Small intestine (tissue), 16 donors: ENCODE measurements around the gene ERVFRD-1. TPM values are rescaled to one million over a fixed set of nuclear protein-coding genes. Genes with fewer than 3 reads are reported as not detected.

Source experiments
- DNase-seq, 2 donors: peaks; one replicate each; pipeline versions ENCODE4 v3.0.0 to v3.0.0-alpha.2; 2013
- FAIRE-seq: peaks from 2 replicates; lab custom pipeline; 2012; peaks lifted over from hg19 to GRCh38; lab: Jason Lieb, UNC
- H3K27ac ChIP-seq, 3 donors: one replicate each; pipeline ENCODE4 v1.5.1; 2013; ENCODE audit warnings: low read length in 2 of 3, mild to moderate bottlenecking in 2 of 3, control low read depth in 1 of 3, inconsistent platforms in 1 of 3, low read depth in 1 of 3, moderate library complexity in 1 of 3
- H3K27me3 ChIP-seq, 3 donors: one replicate each; pipeline ENCODE4 v1.6.1; 2013; ENCODE audit warnings: low read length in 3 of 3, inconsistent platforms in 1 of 3; ENCODE audit not compliant: control insufficient read depth in 3 of 3, insufficient read depth in 3 of 3
- H3K36me3 ChIP-seq, 3 donors: one replicate each; pipeline ENCODE4 v1.6.1; 2013; ENCODE audit warnings: low read length in 3 of 3, inconsistent platforms in 1 of 3, low read depth in 1 of 3, mild to moderate bottlenecking in 1 of 3, moderate library complexity in 1 of 3; ENCODE audit not compliant: control insufficient read depth in 3 of 3, insufficient read depth in 2 of 3
- H3K4me1 ChIP-seq, 3 donors: one replicate each; pipeline ENCODE4 v1.6.1; 2013; ENCODE audit warnings: low read length in 2 of 3, inconsistent platforms in 1 of 3, low read depth in 1 of 3, mild to moderate bottlenecking in 1 of 3, moderate library complexity in 1 of 3; ENCODE audit not compliant: control insufficient read depth in 3 of 3, insufficient read depth in 2 of 3
- H3K4me3 ChIP-seq, 3 donors: one replicate each; pipeline ENCODE4 v1.5.1; 2013; ENCODE audit warnings: low read length in 3 of 3, control low read depth in 1 of 3, inconsistent platforms in 1 of 3, low read depth in 1 of 3, mild to moderate bottlenecking in 1 of 3, moderate library complexity in 1 of 3
- H3K9me3 ChIP-seq, 2 donors: one replicate each; pipeline ENCODE4 v1.6.1; 2013; ENCODE audit warnings: low read depth in 1 of 2, low read length in 1 of 2; ENCODE audit not compliant: control insufficient read depth in 2 of 2, insufficient read depth in 1 of 2
- WGBS, 3 donors: extraction: QIAGEN DNeasy Blood & Tissue Kit; methylation state at CpG; one replicate each; pipeline ENCODE4 v1.1.7; 2013; 5-methylcytosine and 5-hydroxymethylcytosine counted together
- long read RNA-seq, 10 donors: transcript quantifications; one replicate each; lab custom pipeline, GENCODE V29; 2026
- polyA plus RNA-seq, 4 donors: library from polyadenylated mRNA; stranded (reverse) in 3 of 4; unstranded in 1 of 4; fragments of 200-250 nt in 3 of 4; fragments of 120-200 nt in 1 of 4; gene quantifications; one replicate each; pipeline versions ENCODE4 v1.2.1 to v1.2.3, GENCODE V29; 2013
- donor health status: healthy with polysubstance abuse.
- donor health status: control.
- donor health status: control.
- donor health status: Bipolar disorder and iron deficiency.
- donor health status: healthy.

The ERVFRD-1 gene
- 1 to 10 TPM in 1 of 4 donors, under 1 TPM in 1, not detected in 2; 0.10 to 3.6 TPM for polyA plus RNA-seq
- long read RNA-seq, donor 1, transcript ERVFRD-1-201 (2 exons, 3,198 nt), result minor isoform, 5 of 14 reads
- long read RNA-seq, donor 1, transcript ERVFRD-1-202 (1 exons, 3,184 nt), result major isoform, 9 of 14 reads
- long read RNA-seq, donor 1, partial matches to known transcripts, result 0 of 14 reads
- long read RNA-seq, donor 1, other reads (novel, unspliced or antisense), result 0 of 14 reads
- long read RNA-seq, donor 2, result 0 reads
- long read RNA-seq, donor 3, partial matches to known transcripts, result 0 of 2 reads
- long read RNA-seq, donor 3, other reads (novel, unspliced or antisense), result 0 of 2 reads
- long read RNA-seq, donor 4, result 0 reads
- long read RNA-seq, donor 5, result 0 reads
- long read RNA-seq, donor 6, partial matches to known transcripts, result 28 of 29 reads
- long read RNA-seq, donor 6, other reads (novel, unspliced or antisense), result 0 of 29 reads
- long read RNA-seq, donor 7, result 0 reads
- long read RNA-seq, donor 8, result 0 reads
- long read RNA-seq, donor 9, partial matches to known transcripts, result 0 of 1 reads
- long read RNA-seq, donor 9, other reads (novel, unspliced or antisense), result 0 of 1 reads
- long read RNA-seq, donor 10, partial matches to known transcripts, result 0 of 9 reads
- long read RNA-seq, donor 10, other reads (novel, unspliced or antisense), result 9 of 9 reads

DNA sequence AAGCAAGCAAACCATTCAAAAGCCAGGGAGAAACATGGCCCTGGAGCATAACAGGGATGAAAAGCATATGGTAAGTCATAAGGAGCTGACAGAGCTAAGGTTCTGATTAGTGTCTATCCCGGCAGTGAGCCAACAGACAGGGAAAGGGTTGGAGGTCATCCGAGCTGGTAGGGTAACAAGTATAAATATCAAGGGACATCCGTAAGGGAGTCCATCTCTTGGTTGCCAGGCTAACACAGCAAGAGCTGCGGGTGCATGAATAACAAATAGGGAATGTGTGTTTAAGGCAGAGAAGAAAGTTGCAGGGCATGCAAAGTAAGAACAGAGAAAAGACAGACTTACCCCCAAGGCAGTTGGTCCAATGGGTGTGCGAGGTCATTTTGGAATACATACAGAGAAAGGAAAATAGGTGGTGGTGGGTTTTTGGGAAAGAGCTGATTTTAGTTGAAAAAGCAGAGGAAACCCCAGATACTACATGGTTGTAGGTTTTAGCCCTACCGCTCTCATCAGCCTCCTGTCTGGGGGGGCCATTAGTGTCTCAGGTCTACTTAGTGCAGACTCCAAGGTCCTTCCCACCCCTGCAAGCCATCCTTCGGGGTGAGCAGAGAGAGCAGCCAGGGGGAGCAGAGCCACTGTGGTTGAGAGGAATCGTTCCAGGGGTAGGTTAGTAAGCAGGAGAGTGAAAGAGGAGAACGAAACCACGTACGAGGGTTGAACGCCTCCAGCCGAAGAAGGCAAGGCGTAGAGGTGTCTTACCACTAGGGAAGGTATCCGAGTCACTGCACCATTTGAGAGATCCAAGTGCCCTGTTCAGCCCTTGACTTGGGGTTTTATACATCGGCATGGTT, at the start of gene ERVFRD-1:
Gene ERVFRD-1, minus strand, starts transcription at position 805 of the 848 bp plus-strand sequence. CDS start 6,415 bp downstream, outside the sequence.
- Histone ChIP-seq H3K27me3 (no peaks in the 10 kb centered on the region), H3K36me3 (peaks cover 0 to 3% (median 0%) of the 10 kb centered on the region in 3 donors), H3K27ac (peak within 1 kb of the TSS in 1 of 3 donors; percentile 15), H3K9me3 (no peaks in the 10 kb centered on the region), H3K4me1 (peaks cover 0 to 2% (median 0%) of the 10 kb centered on the region in 3 donors), H3K4me3 (peak within 1 kb of the TSS in 1 of 3 donors; percentile 9)
- 81 to 93% (median 89%) methylated on average over 16 of the region's 16 CpGs for WGBS, 3 donors
- FAIRE-seq (no peak), DNase-seq (no peak)

GRCh38 chr6:11160199-11160598, 48.7 kb upstream of the ERVFRD-1 start:
- Histone ChIP-seq H3K9me3 (no peaks in the 10 kb centered on the region), H3K27me3 (no peaks in the 10 kb centered on the region), H3K27ac (no peak overlapping the region), H3K36me3 (no peaks in the 10 kb centered on the region), H3K4me1 (peaks cover 0 to 5% (median 0%) of the 10 kb centered on the region in 3 donors), H3K4me3 (no peak overlapping the region)
- 50 to 75% (median 64%) methylated on average over 1 of the region's 1 CpG for WGBS, 3 donors
- FAIRE-seq (no peak), DNase-seq (no peak)

- Histone ChIP-seq H3K9me3 (peaks cover 0 to 2% of the 10 kb centered on the region in 2 donors), H3K4me1 (no peaks in the 10 kb centered on the region), H3K27me3 (no peaks in the 10 kb centered on the region), H3K36me3 (no peaks in the 10 kb centered on the region), H3K4me3 (no peak overlapping the region), H3K27ac (no peak overlapping the region)
- DNase-seq, result no peak
- FAIRE-seq, result no peak
These were observed 44.1 kb upstream of the ERVFRD-1 start for GRCh38 chr6:11155589-11155988.

GRCh38 chr6:11153447-11153846, 41.9 kb upstream of the ERVFRD-1 start:
- no peak for DNase-seq
- Histone ChIP-seq H3K27me3 (no peaks in the 10 kb centered on the region), H3K27ac (no peak overlapping the region), H3K36me3 (no peaks in the 10 kb centered on the region), H3K4me3 (no peak overlapping the region), H3K4me1 (no peaks in the 10 kb centered on the region), H3K9me3 (peaks cover 0 to 2% of the 10 kb centered on the region in 2 donors)
- FAIRE-seq, result no peak
- 95 to 98% (median 96%) methylated on average over 6 of the region's 6 CpGs for WGBS, 3 donors

GRCh38 chr6:11152581-11152980, 41.1 kb upstream of the ERVFRD-1 start:
- H3K36me3 ChIP-seq, result no peaks in the 10 kb centered on the region
- H3K4me3 ChIP-seq, result no peak overlapping the region
- no peak for FAIRE-seq
- no peaks in the 10 kb centered on the region for H3K4me1 ChIP-seq
- H3K27ac ChIP-seq, result no peak overlapping the region
- no peaks in the 10 kb centered on the region for H3K27me3 ChIP-seq
- no peak for DNase-seq
- H3K9me3 ChIP-seq, result peaks cover 0 to 2% of the 10 kb centered on the region in 2 donors

DNA sequence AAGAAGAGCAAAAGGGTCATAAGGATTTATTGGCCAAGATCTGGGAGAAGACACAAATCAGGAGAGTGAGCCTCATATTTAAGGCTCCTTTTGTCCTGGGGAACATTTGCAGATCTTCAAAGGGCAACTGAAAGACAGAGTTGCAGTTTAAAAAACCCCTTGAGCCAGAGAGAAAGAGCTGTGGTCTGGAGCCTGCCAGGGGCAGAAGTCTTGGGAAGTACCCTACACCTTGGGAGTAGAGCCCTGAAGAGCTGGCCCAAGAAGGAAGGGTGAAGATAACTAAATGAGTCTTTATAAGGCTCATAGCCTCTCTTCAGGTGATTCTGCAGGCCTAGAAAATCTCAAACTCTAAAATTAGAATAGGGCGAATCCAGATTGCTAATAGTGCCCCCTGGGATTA, 40.0 kb upstream of the ERVFRD-1 start:
- 92 to 95% (median 93%) methylated on average over 1 of the region's 1 CpG for WGBS, 3 donors
- H3K27ac ChIP-seq, result no peak overlapping the region
- DNase-seq, result no peak
- peaks cover 0 to 2% of the 10 kb centered on the region in 2 donors for H3K9me3 ChIP-seq
- H3K36me3 ChIP-seq, result no peaks in the 10 kb centered on the region
- H3K27me3 ChIP-seq, result no peaks in the 10 kb centered on the region
- H3K4me3 ChIP-seq, result no peak overlapping the region
- no peaks in the 10 kb centered on the region for H3K4me1 ChIP-seq
- no peak for FAIRE-seq

- no peaks in the 10 kb centered on the region for H3K36me3 ChIP-seq
- H3K4me3 ChIP-seq, result no peak overlapping the region
- DNase-seq, result no peak
- WGBS, 3 donors, result 93 to 97% (median 95%) methylated on average over 3 of the region's 3 CpGs
- FAIRE-seq, result no peak
- H3K9me3 ChIP-seq, result peaks cover 0 to 2% of the 10 kb centered on the region in 2 donors
- H3K27ac ChIP-seq, result no peak overlapping the region
- H3K27me3 ChIP-seq, result no peaks in the 10 kb centered on the region
- no peaks in the 10 kb centered on the region for H3K4me1 ChIP-seq
These were observed 38.0 kb upstream of the ERVFRD-1 start for GRCh38 chr6:11149551-11149950.
